Tibial nerve (tissue), 4 donors: ENCODE results near the gene NGF. TPM values are rescaled to one million over a fixed set of nuclear protein-coding genes. Genes with fewer than 3 reads are reported as not detected.

Experiments
- DNase-seq, 2 donors: peaks; one replicate each; pipeline ENCODE4 v3.0.0-alpha.2; 2019; ENCODE audit warnings: low spot score in 2 of 2
- H3K27ac ChIP-seq, 4 donors: fragments of 200-600 bp; sonication (generic) in 3 of 4; one replicate each; pipeline ENCODE4 v1.5.1; 2017 to 2019; ENCODE audit warnings: mild to moderate bottlenecking in 1 of 4
- H3K27me3 ChIP-seq, 2 donors: fragments of 200-600 bp; sonication (generic) in 1 of 2; one replicate each; pipeline versions ENCODE4 v1.5.1 to v1.6.0; 2017 to 2019
- H3K36me3 ChIP-seq, 3 donors: fragments of 200-600 bp; sonication (generic); one replicate each; pipeline ENCODE4 v1.5.1; 2018 to 2019
- H3K4me1 ChIP-seq, 4 donors: fragments of 200-600 bp; sonication (generic) in 3 of 4; one replicate each; pipeline ENCODE4 v1.5.1; 2017 to 2019
- H3K4me3 ChIP-seq, 4 donors: fragments of 200-600 bp; sonication (generic) in 3 of 4; one replicate each; pipeline ENCODE4 v1.5.1; 2017 to 2019; ENCODE audit warnings: mild to moderate bottlenecking in 1 of 4, moderate library complexity in 1 of 4
- H3K9me3 ChIP-seq, 4 donors: fragments of 200-600 bp; sonication (generic) in 3 of 4; one replicate each; pipeline ENCODE4 v1.5.1; 2017 to 2019
- EP300 ChIP-seq, 2 donors: sonication (generic); formaldehyde crosslinking; IDR thresholded peaks; one replicate each; pipeline ENCODE4 v1.6.1; 2017; ENCODE audit warnings: antibody characterized with exemption in 2 of 2, mild to moderate bottlenecking in 1 of 2
- POLR2A ChIP-seq, 2 donors: fragments of 450-650 bp; IDR thresholded peaks; one replicate each; pipeline ENCODE4 v1.6.1; 2017; ENCODE audit warnings: antibody characterized with exemption in 2 of 2, mild to moderate bottlenecking in 2 of 2, moderate library complexity in 2 of 2
- WGBS, 2 donors: methylation state at CpG; one replicate each; pipeline ENCODE4 v1.1.5; 2018; 5-methylcytosine and 5-hydroxymethylcytosine counted together
- total RNA-seq, 4 donors: library from RNA; depleted of rRNA; stranded (reverse); fragments of >200 nt; gene quantifications; one replicate each; pipeline ENCODE4 v1.1.0, GENCODE V29; 2016
- TF ChIP-seq, protein P1 (sequence below), 5 experiments: fragments of 200-600 bp in 3 of 5; fragments of 450-650 bp in 2 of 5; sonication (generic) in 3 of 5; IDR thresholded peaks; one replicate each; pipeline ENCODE4 v1.5.1; 2016 to 2019; ENCODE audit warnings: antibody characterized with exemption in 5 of 5, mild to moderate bottlenecking in 3 of 5, moderate library complexity in 2 of 5

The NGF gene
- total RNA-seq, 4 donors from 2014 or later, result 3.6 to 20.4 (median 7.4) TPM

GRCh38 chr1:115265099-115265498 is 73.0 kb downstream of the NGF start:
- Histone ChIP-seq H3K36me3 (no peaks in the 10 kb centered on the region), H3K9me3 (no peaks in the 10 kb centered on the region), H3K4me3 (no peak overlapping the region), H3K27me3 (no peaks in the 10 kb centered on the region), H3K4me1 (peaks cover 0 to 19% (median 0%) of the 10 kb centered on the region in 4 donors), H3K27ac (no peak overlapping the region)
- 76 to 78% methylated on average over 1 of the region's 1 CpG for WGBS, 2 donors
- TF ChIP-seq EP300 (IDR thresholded peaks at IDR 0.05) (no peak), POLR2A (IDR thresholded peaks at IDR 0.05) (no peak)
- TF ChIP-seq, protein P1, sequence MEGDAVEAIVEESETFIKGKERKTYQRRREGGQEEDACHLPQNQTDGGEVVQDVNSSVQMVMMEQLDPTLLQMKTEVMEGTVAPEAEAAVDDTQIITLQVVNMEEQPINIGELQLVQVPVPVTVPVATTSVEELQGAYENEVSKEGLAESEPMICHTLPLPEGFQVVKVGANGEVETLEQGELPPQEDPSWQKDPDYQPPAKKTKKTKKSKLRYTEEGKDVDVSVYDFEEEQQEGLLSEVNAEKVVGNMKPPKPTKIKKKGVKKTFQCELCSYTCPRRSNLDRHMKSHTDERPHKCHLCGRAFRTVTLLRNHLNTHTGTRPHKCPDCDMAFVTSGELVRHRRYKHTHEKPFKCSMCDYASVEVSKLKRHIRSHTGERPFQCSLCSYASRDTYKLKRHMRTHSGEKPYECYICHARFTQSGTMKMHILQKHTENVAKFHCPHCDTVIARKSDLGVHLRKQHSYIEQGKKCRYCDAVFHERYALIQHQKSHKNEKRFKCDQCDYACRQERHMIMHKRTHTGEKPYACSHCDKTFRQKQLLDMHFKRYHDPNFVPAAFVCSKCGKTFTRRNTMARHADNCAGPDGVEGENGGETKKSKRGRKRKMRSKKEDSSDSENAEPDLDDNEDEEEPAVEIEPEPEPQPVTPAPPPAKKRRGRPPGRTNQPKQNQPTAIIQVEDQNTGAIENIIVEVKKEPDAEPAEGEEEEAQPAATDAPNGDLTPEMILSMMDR (IDR thresholded peaks at IDR 0.05), result no peak
- DNase-seq, result no peak

DNA sequence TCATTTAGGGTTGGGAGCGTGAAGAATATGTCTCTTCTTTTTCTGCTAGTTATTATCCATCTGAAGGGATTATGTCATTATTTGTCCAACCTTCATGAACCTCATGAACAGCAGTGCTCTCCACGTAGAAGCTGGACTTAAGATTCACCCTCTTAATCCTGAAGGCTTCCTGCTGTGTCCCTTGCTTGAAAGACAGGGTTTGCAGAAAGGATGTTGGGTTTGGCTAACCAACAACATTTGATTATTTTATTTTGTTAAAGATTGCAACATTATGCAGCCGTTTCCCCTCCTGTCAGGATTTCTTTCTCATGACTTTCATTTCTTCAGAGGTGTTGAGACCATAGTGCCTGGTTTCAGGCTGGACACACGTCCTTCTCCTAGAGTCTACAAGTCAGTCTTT is 75.2 kb downstream of the NGF start:
- no peaks in the 10 kb centered on the region for H3K27me3 ChIP-seq
- WGBS, 2 donors, result 50 to 61% methylated on average over 3 to 4 of the region's 4 CpGs

DNA sequence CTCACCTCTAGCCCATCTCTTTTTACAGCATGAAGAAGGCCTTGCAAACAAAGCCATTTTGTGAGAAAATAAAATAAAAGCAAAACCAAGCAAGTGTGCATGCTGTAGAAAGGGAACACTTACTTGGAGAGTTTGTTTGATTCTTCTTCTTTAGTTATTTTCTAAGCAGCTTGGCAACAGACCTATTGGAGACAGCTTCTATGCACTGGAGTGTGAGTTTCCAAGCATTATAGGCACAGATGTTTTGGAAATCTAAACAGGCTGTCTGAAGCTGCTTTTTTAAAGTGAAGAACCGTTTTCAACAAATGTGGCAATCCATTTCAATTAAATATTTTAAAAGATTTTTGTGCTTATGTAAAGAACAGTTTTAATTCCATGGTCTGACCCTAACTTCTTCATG is 76.6 kb downstream of the NGF start:
- Histone ChIP-seq H3K4me1 (peaks cover 0 to 6% (median 0%) of the 10 kb centered on the region in 4 donors), H3K27ac (no peak overlapping the region), H3K27me3 (no peaks in the 10 kb centered on the region), H3K4me3 (no peak overlapping the region), H3K36me3 (no peaks in the 10 kb centered on the region), H3K9me3 (peaks cover 0 to 20% (median 3%) of the 10 kb centered on the region in 4 donors)
- 67 to 71% methylated on average over 1 of the region's 1 CpG for WGBS, 2 donors
- TF ChIP-seq EP300 (IDR thresholded peaks at IDR 0.05) (no peak), POLR2A (IDR thresholded peaks at IDR 0.05) (no peak)
- TF ChIP-seq, protein P1 (IDR thresholded peaks at IDR 0.05), result no peak
- DNase-seq, result no peak

More for the DNA sequence above, 75.2 kb downstream of the NGF start:
- Histone ChIP-seq H3K4me3 (no peak overlapping the region), H3K4me1 (peaks cover 0 to 19% (median 0%) of the 10 kb centered on the region in 4 donors), H3K27ac (no peak overlapping the region), H3K9me3 (peaks cover 0 to 15% (median 3%) of the 10 kb centered on the region in 4 donors), H3K36me3 (no peaks in the 10 kb centered on the region)
- TF ChIP-seq EP300 (IDR thresholded peaks at IDR 0.05) (no peak), POLR2A (IDR thresholded peaks at IDR 0.05) (no peak)
- TF ChIP-seq, protein P1 (IDR thresholded peaks at IDR 0.05), result no peak
- no peak for DNase-seq

DNA sequence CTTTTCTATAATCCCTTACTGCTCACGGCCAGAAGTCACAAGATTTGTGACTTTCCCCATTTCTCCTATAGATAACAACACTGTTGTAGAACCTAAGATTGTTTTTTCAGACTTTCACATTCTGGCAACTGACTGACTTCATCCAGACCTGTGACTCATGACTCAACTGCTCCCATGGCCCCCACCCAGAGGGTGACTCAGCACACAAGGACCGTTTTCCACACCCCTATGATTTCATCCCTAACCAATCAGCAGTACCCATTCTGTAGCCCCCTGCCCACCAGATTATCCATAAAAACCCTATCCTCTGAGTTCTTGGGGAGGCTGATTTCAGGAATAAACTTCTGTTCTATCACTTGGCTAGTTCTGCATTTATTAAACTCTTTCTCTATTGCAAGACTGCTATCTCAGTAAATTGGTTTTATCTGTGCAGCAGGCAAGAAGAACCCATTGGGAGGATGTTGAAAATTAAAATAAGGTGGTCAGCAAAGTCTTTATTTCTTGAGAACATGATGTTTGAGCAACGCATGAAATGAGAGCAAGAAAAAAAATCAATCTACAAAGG is 79.7 kb downstream of the NGF start:
- 57 to 92% methylated on average over 3 of the region's 3 CpGs for WGBS, 2 donors
- TF ChIP-seq POLR2A (IDR thresholded peaks at IDR 0.05) (no peak), EP300 (IDR thresholded peaks at IDR 0.05) (no peak)
- TF ChIP-seq, protein P1 (IDR thresholded peaks at IDR 0.05), result no peak
- Histone ChIP-seq H3K4me1 (peaks cover 0 to 3% (median 0%) of the 10 kb centered on the region in 4 donors), H3K27me3 (no peaks in the 10 kb centered on the region), H3K4me3 (no peak overlapping the region), H3K9me3 (peaks cover 0 to 26% (median 3%) of the 10 kb centered on the region in 4 donors), H3K36me3 (no peaks in the 10 kb centered on the region), H3K27ac (no peak overlapping the region)
- no peak for DNase-seq

DNA sequence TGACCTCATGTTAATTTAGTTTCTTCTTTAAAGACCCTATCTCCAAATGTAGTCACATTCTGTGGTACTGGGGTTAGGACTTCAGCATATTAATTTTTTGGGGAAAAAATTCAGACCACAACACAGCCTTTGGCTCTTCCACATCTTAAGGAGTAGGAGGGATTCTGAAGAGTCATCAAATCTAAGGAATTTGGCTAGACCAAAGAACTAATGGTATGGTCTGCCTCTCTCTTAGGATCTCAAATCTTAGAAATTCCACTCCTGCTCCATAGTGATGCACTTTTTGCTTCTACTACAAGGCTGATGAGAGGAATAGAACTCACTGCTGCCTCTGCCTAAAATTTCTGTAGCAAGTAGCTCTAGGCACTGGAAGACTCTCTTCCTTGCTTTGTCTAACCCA is 80.5 kb downstream of the NGF start:
- TF ChIP-seq EP300 (IDR thresholded peaks at IDR 0.05) (no peak), POLR2A (IDR thresholded peaks at IDR 0.05) (no peak)
- TF ChIP-seq, protein P1 (IDR thresholded peaks at IDR 0.05), result no peak
- Histone ChIP-seq H3K9me3 (peaks cover 0 to 26% (median 3%) of the 10 kb centered on the region in 4 donors), H3K4me1 (peaks cover 0 to under 1% (median 0%) of the 10 kb centered on the region in 4 donors), H3K27me3 (no peaks in the 10 kb centered on the region), H3K36me3 (no peaks in the 10 kb centered on the region), H3K4me3 (no peak overlapping the region), H3K27ac (no peak overlapping the region)
- no peak for DNase-seq
